Muscle layer of duodenum (tissue), 2 donors: ENCODE measurements around the gene GPR68.

ENCODE experiments used
- H3K27ac ChIP-seq: one replicate; pipeline ENCODE4 v1.7.0; 2013; ENCODE audit warnings: mild to moderate bottlenecking, low read length
- H3K27me3 ChIP-seq: one replicate; pipeline ENCODE4 v1.7.0; 2013; ENCODE audit warnings: low read depth, mild to moderate bottlenecking, control low read depth, low read length
- H3K36me3 ChIP-seq, 2 donors: one replicate each; pipeline ENCODE4 v1.7.0; 2013; ENCODE audit warnings: low read length in 2 of 2, control low read depth in 1 of 2, mild to moderate bottlenecking in 1 of 2; ENCODE audit not compliant: insufficient read depth in 2 of 2, control insufficient read depth in 1 of 2
- H3K4me1 ChIP-seq, 2 donors: one replicate each; pipeline ENCODE4 v1.7.0; 2013; ENCODE audit warnings: low read length in 2 of 2, mild to moderate bottlenecking in 2 of 2, control low read depth in 1 of 2, moderate library complexity in 1 of 2; ENCODE audit not compliant: insufficient read depth in 2 of 2, control insufficient read depth in 1 of 2
- H3K4me3 ChIP-seq, 2 donors: one replicate each; pipeline ENCODE4 v1.7.0; 2013; ENCODE audit warnings: low read length in 2 of 2, low read depth in 1 of 2, mild to moderate bottlenecking in 1 of 2
- H3K9me3 ChIP-seq, 2 donors: one replicate each; pipeline ENCODE4 v1.7.0; 2013; ENCODE audit warnings: low read length in 2 of 2, control low read depth in 1 of 2, mild to moderate bottlenecking in 1 of 2; ENCODE audit not compliant: control insufficient read depth in 1 of 2
- donor health status: healthy.

GPR68 gene

GRCh38 chr14:91283666-91284065, 39.2 kb upstream of the GPR68 start:
- Histone ChIP-seq H3K36me3 (peaks cover 0 to 4% of the 10 kb centered on the region in 2 donors), H3K4me1 (peaks cover 0 to 12% of the 10 kb centered on the region in 2 donors), H3K9me3 (no peaks in the 10 kb centered on the region), H3K27ac (no peak overlapping the region), H3K4me3 (no peak overlapping the region), H3K27me3 (no peaks in the 10 kb centered on the region)

- Histone ChIP-seq H3K36me3 (peaks cover 0 to 8% of the 10 kb centered on the region in 2 donors), H3K9me3 (no peaks in the 10 kb centered on the region), H3K4me3 (no peak overlapping the region), H3K27me3 (no peaks in the 10 kb centered on the region), H3K4me1 (peaks cover 0 to 12% of the 10 kb centered on the region in 2 donors), H3K27ac (no peak overlapping the region)
Observed at GRCh38 chr14:91282954-91283645, 38.6 kb upstream of the GPR68 start.

GRCh38 chr14:91281346-91281745, 36.8 kb upstream of the GPR68 start:
- no peak overlapping the region for H3K4me3 ChIP-seq
- peaks cover 0 to 15% of the 10 kb centered on the region in 2 donors for H3K36me3 ChIP-seq

GRCh38 chr14:91280129-91280528, 35.6 kb upstream of the GPR68 start:
- Histone ChIP-seq H3K9me3 (no peaks in the 10 kb centered on the region), H3K4me3 (no peak overlapping the region), H3K4me1 (peaks cover 0 to 17% of the 10 kb centered on the region in 2 donors), H3K27me3 (no peaks in the 10 kb centered on the region), H3K27ac (no peak overlapping the region), H3K36me3 (peaks cover 0 to 15% of the 10 kb centered on the region in 2 donors)

More at GRCh38 chr14:91281346-91281745, 36.8 kb upstream of the GPR68 start:
- no peak overlapping the region for H3K27ac ChIP-seq
- no peaks in the 10 kb centered on the region for H3K9me3 ChIP-seq
- no peaks in the 10 kb centered on the region for H3K27me3 ChIP-seq
- peaks cover 0 to 17% of the 10 kb centered on the region in 2 donors for H3K4me1 ChIP-seq

GRCh38 chr14:91279354-91279753, 34.9 kb upstream of the GPR68 start:
- Histone ChIP-seq H3K27me3 (no peaks in the 10 kb centered on the region), H3K4me3 (no peak overlapping the region), H3K36me3 (peaks cover 0 to 15% of the 10 kb centered on the region in 2 donors), H3K27ac (no peak overlapping the region), H3K9me3 (no peaks in the 10 kb centered on the region), H3K4me1 (peaks cover 0 to 11% of the 10 kb centered on the region in 2 donors)

- no peaks in the 10 kb centered on the region for H3K27me3 ChIP-seq
- peaks cover 0 to 7% of the 10 kb centered on the region in 2 donors for H3K4me1 ChIP-seq
- H3K9me3 ChIP-seq = no peaks in the 10 kb centered on the region
- H3K36me3 ChIP-seq = peaks cover 0 to 15% of the 10 kb centered on the region in 2 donors
- H3K27ac ChIP-seq = no peak overlapping the region
- no peak overlapping the region for H3K4me3 ChIP-seq
Observed at GRCh38 chr14:91278383-91278715, 33.8 kb upstream of the GPR68 start.

- Histone ChIP-seq H3K36me3 (peaks cover 0 to 11% of the 10 kb centered on the region in 2 donors), H3K27me3 (no peaks in the 10 kb centered on the region), H3K27ac (no peak overlapping the region), H3K4me1 (peaks cover 0 to 7% of the 10 kb centered on the region in 2 donors), H3K9me3 (no peaks in the 10 kb centered on the region), H3K4me3 (no peak overlapping the region)
Observed at GRCh38 chr14:91277546-91278382, 33.3 kb upstream of the GPR68 start.

GRCh38 chr14:91274796-91275195, 30.3 kb upstream of the GPR68 start:
- Histone ChIP-seq H3K36me3 (peaks cover 0 to 11% of the 10 kb centered on the region in 2 donors), H3K4me3 (no peak overlapping the region), H3K27me3 (no peaks in the 10 kb centered on the region), H3K27ac (no peak overlapping the region), H3K4me1 (peaks cover 0 to 16% of the 10 kb centered on the region in 2 donors), H3K9me3 (no peaks in the 10 kb centered on the region)

- peaks cover 0 to 11% of the 10 kb centered on the region in 2 donors for H3K36me3 ChIP-seq
- H3K4me3 ChIP-seq = no peak overlapping the region
- H3K9me3 ChIP-seq = no peaks in the 10 kb centered on the region
- H3K4me1 ChIP-seq = peaks cover 0 to 23% of the 10 kb centered on the region in 2 donors
- no peaks in the 10 kb centered on the region for H3K27me3 ChIP-seq
- H3K27ac ChIP-seq = no peak overlapping the region
Observed at GRCh38 chr14:91273885-91274273, 29.4 kb upstream of the GPR68 start.

- peaks cover 0 to 10% of the 10 kb centered on the region in 2 donors for H3K36me3 ChIP-seq
- H3K27me3 ChIP-seq = no peaks in the 10 kb centered on the region
Observed at GRCh38 chr14:91273273-91273884, 28.9 kb upstream of the GPR68 start.

More at GRCh38 chr14:91273273-91273884, 28.9 kb upstream of the GPR68 start:
- no peak overlapping the region for H3K4me3 ChIP-seq
- H3K4me1 ChIP-seq = peaks cover 0 to 23% of the 10 kb centered on the region in 2 donors
- no peak overlapping the region for H3K27ac ChIP-seq
- H3K9me3 ChIP-seq = no peaks in the 10 kb centered on the region
